SK-MEL-5 (cell line): ENCODE measurements around the gene PANX2. TPM values are rescaled to one million over a fixed set of nuclear protein-coding genes. Genes with fewer than 3 reads are reported as not detected.

ENCODE experiments used
- DNase-seq: peaks from one replicate; pipeline ENCODE4 v3.0.0-alpha.2; 2016; ENCODE audit warnings: low read depth, low spot score
- in situ Hi-C: cut with HindIII; loops from 2 replicates; pipeline ENCODE4 v1.10.0; 2016; ENCODE audit warnings: low sequenced_read_pairs, high pct_unique_total_duplicates, low pct_unique_long_range_greater_than_20kb
- total RNA-seq: library from RNA; depleted of rRNA; stranded (reverse); fragments of >200 nt; shearing (Covaris generic); gene quantifications from 2 replicates; pipeline ENCODE4 v1.2.3, GENCODE V29; 2014

The PANX2 gene
- total RNA-seq, 1 experiment from 2014 or later = 0.98 TPM

GRCh38 chr22:50216684-50217520, 46.4 kb downstream of the PANX2 start:
- in situ Hi-C loops = no loop called here
- no peak for DNase-seq

- DNase-seq = no peak
- in situ Hi-C loops = no loop called here
Measured at GRCh38 chr22:50217543-50218152, 47.1 kb downstream of the PANX2 start.

- DNase-seq = no peak
- in situ Hi-C loops = no loop called here
Measured at GRCh38 chr22:50218153-50218995, 47.8 kb downstream of the PANX2 start.

GRCh38 chr22:50218996-50219727, 48.6 kb downstream of the PANX2 start:
- in situ Hi-C loops = no loop called here

DNA sequence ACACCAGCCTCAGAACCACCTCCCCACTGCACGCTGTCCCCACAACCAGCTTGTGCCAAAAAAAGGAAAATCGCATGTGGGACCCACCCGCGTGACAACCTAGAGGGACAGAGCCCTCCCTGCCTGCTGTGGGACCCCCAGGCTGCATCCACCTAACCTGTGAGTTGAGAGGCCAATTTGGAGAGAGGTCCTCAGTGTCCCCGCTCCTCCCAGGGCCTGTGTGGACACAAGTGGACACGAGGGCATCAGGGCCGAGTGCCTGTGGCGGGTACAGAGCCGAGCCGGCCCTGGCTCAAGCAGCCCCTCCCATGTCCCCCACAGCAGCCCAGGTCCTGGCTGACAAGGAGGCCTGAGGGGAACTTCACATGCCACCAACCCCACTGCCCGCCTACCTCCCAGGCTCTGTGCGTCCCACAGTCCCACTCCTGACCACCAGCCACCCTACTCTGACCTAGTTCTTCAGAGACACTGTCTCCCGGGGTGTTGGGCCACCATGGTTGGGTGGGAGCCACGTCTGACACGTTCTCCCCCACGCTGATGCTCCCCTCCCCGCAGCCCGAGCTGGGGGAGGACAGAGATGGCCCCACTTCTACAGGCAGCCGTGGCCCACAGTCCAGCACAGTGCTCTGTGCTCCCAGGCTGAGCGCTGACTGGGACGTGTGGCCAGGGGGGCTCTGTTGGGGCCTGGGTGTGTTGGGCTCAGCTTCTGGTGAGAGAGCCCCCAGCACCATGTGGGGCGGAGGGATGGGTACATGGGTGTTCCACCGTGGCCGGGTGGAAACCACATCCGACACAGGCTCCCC, 49.5 kb downstream of the PANX2 start:
- DNase-seq = no peak
- in situ Hi-C loops = no loop called here

More at GRCh38 chr22:50218996-50219727, 48.6 kb downstream of the PANX2 start:
- DNase-seq = no peak

DNA sequence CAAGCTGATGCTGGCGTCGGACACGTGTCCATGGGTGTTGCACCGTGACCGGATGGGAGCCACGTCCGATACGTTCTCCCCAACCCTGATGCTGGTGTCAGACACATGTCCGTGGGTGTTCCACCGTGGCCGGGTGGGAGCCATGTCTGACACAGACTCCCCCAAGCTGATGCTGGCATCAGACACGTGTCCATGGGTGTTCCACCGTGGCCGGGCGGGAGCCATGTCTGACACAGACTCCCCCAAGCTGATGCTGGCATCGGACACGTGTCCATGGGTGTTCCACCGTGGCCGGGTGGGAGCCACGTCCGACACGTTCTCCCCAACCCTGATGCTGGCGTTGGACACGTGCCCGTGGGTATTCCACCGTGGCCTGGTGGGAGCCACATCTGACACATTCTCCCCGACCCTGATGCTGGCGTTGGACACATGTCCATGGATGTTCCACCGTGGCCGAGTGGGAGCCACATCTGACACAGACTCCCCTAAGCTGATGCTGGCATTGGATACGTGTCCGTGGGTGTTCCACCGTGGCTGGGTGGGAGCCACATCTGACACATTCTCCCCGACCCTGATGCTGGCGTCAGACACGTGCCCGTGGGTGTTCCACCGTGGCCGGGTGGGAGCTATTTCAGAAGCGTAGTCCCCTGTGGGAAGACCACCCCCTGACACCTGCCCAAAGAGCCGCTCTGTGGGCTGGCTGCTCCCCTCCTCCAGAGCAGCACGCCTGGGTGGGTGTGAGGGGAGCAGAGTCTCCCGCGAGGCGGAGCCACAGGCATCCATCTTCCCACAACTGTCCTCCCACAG, 50.3 kb downstream of the PANX2 start:
- in situ Hi-C loops = no loop called here
- no peak for DNase-seq

DNA sequence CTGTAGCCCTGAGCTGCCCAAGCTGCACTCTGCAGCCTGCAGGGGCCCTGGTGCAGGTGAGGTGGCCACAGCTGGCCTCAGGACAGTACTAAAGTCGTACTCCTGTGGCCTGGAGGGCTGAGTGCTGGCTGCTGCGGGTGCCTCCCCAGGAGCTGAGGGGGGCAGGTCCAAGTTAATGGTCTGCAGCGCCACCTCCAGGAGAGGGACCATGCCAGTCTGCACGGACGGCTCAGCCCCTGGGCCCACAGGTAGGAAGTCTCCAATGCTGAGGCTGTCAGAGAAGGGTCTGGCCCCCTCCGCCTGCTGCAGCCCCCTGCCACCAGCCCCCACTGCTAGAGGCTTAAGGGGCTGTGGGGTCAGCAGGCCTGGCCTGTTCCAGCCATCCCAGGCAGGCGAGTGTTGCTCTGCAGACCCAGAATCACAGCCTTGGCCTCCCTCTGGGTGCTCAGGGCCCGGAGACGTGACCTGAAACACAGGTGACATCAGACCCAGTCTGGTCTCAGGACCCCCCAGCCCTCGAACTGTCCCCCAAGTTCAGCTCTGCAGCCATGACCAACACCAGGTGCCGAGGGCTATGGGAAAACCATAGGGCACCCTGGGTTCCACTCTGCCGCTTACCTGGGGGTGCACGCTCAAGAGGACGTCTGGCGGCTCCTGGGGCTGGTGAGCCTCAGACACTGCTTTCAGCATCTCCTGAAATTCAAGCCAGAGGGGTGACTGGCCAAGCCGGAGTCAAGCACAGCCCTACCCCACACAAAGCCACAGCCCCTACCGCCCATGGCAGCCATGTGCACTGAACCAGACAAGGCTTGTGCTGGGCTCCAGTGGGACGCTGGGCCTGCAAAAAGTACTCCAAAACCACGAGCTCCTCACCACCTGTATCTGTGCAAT, 51.1 kb downstream of the PANX2 start:
- in situ Hi-C loops = no loop called here
- DNase-seq = no peak

- in situ Hi-C loops = no loop called here
- DNase-seq = no peak
Measured at GRCh38 chr22:50222508-50222907, 52.0 kb downstream of the PANX2 start.

- DNase-seq = peak; percentile 38
- in situ Hi-C loops = no loop called here
Measured at GRCh38 chr22:50224071-50224470, 53.5 kb downstream of the PANX2 start.

DNA sequence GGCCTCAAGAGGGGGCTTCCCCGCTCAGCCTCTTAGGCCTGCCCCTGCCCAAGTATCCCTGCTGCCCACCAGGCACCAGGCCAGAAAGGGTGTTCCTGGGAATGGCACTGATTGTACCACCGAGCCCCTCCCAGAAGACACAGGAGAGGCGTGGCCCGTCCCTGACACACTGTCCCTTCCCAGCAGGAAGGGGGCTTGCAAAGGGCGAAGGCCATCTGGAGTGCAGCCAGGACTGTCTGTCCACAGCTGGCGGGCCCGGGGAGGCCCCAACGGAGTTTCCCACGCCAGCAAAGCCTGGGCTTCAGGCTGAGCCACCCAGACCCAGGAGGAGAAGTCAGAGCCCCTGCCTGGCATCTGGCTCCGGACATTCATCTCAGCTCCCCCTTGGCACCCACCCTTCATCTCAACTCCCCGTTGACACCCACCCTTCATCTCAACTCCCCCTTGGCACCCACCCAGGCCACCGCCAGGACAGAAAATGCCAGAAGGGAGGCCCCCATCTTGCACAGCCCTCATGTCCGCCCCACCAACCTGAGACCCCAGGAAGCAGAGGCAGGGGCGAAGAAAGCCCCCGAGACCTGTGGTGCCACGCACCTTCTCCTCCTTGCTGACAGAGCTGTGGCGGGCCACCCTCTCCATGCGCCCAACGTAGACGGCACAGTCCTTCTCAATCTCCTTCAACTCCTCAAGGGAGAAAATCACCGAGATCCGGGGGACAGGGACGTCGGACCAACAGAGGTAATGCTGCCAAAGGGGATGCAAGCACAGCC, 54.9 kb downstream of the PANX2 start:
- no peak for DNase-seq
- in situ Hi-C loops = no loop called here

GRCh38 chr22:50226063-50226874, 55.7 kb downstream of the PANX2 start:
- DNase-seq = no peak
- in situ Hi-C loops = no loop called here

- no peak for DNase-seq
- in situ Hi-C loops = no loop called here
Measured at GRCh38 chr22:50226875-50227165, 56.3 kb downstream of the PANX2 start.

DNA sequence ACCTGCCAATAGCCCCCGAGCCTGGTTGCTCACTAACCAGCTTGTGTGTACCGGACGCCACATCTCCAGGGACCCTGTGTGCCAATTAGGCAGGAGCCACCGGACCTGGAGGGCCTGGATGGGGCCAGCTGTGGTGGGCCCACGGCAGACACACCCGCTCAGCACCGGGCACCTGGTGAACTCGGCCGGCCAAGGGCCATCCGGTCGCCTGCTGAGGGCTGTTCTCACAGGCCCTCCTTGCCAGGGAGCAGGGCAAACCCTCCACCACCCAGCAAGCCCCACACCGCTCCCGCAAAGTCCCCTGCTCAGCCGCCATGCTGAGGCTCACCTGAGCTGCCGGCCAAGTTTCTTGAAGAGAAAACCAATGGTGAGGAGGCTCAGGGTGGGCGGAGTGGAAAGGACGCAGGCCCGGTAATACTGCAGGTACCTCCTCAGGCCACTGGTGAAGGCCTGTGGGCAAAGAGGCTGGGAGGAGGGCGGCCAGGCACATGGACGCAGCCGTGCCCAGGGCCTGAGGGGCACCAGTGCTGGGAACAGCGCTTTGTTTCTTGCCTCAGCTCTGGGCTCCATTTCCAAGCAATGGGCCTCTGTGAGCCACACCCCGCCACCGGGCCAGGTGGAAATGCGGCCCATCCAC, 57.2 kb downstream of the PANX2 start:
- no peak for DNase-seq
- in situ Hi-C loops = no loop called here

DNA sequence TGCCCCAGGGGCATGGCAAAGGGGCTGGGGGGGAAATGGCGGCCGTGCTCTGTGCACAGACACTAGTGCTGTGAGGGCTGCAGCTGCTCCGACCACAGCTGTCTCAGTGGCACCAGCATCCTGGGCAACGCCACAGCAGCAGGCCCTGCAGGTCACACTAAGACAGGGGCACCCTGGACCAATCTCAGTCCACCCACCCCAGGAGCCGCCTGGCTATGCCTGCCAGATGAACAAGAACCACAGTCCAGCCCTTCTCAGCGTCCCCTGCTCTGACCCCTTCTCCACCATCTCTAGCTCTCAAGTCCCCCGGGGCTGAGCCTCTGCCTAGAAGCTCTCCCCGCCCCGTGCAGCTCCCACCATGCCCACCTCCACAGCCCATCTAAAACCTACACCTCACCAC, 57.8 kb downstream of the PANX2 start:
- no peak for DNase-seq
- in situ Hi-C loops = no loop called here
